Mesothelial cell of epicardium (in vitro differentiated cells): ENCODE data around the gene CENPX. TPM values are rescaled to one million over a fixed set of nuclear protein-coding genes. Genes with fewer than 3 reads are reported as not detected.
A peak's percentile ranks its signal among the peaks of the same experiment; 100 is the strongest.
"Not testable (repeated sequence)": the region's sequence is repeated elsewhere in the genome, so short reads cannot be mapped to it uniquely, and the experiment has no call there.

Source experiments
- DNase-seq, 2 experiments: peaks; one replicate each; pipeline ENCODE4 v3.0.0; 2021; ENCODE audit warnings: low spot score in 2 of 2; ENCODE audit not compliant: unreplicated experiment in 2 of 2
- H3K27ac Mint-ChIP-seq: 2 replicates; pipeline ENCODE4 v1.8.0; 2021; ENCODE audit warnings: mixed read lengths
- H3K27me3 Mint-ChIP-seq: 2 replicates; pipeline ENCODE4 v1.8.0; 2021; ENCODE audit warnings: low read depth, mixed read lengths
- H3K36me3 Mint-ChIP-seq: 2 replicates; pipeline ENCODE4 v1.8.0; 2021; ENCODE audit warnings: mixed read lengths
- H3K4me1 Mint-ChIP-seq: 2 replicates; pipeline ENCODE4 v1.8.0; 2021; ENCODE audit warnings: mixed read lengths
- H3K4me3 Mint-ChIP-seq: 2 replicates; pipeline ENCODE4 v1.8.0; 2021; ENCODE audit warnings: mild to moderate bottlenecking, moderate library complexity, mixed read lengths
- H3K9me3 Mint-ChIP-seq: 2 replicates; pipeline ENCODE4 v1.8.0; 2021; ENCODE audit warnings: mixed read lengths
- total RNA-seq: library from RNA; stranded (reverse); gene quantifications from 3 replicates; pipeline ENCODE4 v1.2.1, GENCODE V29; 2021
- TF ChIP-seq, protein P1 (sequence below): fragments of 200-600 bp; sonication (generic); IDR thresholded peaks from one replicate; pipeline ENCODE4 v1.5.0; 2021; ENCODE audit warnings: antibody characterized with exemption; ENCODE audit not compliant: unreplicated experiment

CENPX gene
- total RNA-seq, 1 donor from 2014 or later: 40.6 TPM

GRCh38 chr17:82045936-82046484, 23.3 kb upstream of the CENPX start:
- H3K4me1 Mint-ChIP-seq: peaks cover 7% of the 10 kb centered on the region
- TF ChIP-seq, protein P1, sequence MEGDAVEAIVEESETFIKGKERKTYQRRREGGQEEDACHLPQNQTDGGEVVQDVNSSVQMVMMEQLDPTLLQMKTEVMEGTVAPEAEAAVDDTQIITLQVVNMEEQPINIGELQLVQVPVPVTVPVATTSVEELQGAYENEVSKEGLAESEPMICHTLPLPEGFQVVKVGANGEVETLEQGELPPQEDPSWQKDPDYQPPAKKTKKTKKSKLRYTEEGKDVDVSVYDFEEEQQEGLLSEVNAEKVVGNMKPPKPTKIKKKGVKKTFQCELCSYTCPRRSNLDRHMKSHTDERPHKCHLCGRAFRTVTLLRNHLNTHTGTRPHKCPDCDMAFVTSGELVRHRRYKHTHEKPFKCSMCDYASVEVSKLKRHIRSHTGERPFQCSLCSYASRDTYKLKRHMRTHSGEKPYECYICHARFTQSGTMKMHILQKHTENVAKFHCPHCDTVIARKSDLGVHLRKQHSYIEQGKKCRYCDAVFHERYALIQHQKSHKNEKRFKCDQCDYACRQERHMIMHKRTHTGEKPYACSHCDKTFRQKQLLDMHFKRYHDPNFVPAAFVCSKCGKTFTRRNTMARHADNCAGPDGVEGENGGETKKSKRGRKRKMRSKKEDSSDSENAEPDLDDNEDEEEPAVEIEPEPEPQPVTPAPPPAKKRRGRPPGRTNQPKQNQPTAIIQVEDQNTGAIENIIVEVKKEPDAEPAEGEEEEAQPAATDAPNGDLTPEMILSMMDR: no peak

GRCh38 chr17:82043507-82043906, 20.8 kb upstream of the CENPX start:
- Mint-ChIP-seq H3K36me3 (peaks cover 11% of the 10 kb centered on the region), H3K27me3 (no peaks in the 10 kb centered on the region), H3K27ac (no peak overlapping the region), H3K9me3 (no peaks in the 10 kb centered on the region), H3K4me1 (peaks cover 6% of the 10 kb centered on the region), H3K4me3 (no peak overlapping the region)
- TF ChIP-seq, protein P1: no peak
- DNase-seq: no peak

More at GRCh38 chr17:82045936-82046484, 23.3 kb upstream of the CENPX start:
- H3K4me3 Mint-ChIP-seq: no peak overlapping the region
- H3K36me3 Mint-ChIP-seq: peaks cover 11% of the 10 kb centered on the region
- H3K27me3 Mint-ChIP-seq: no peaks in the 10 kb centered on the region
- H3K9me3 Mint-ChIP-seq: no peaks in the 10 kb centered on the region
- no peak overlapping the region for H3K27ac Mint-ChIP-seq
- DNase-seq: no peak

DNA sequence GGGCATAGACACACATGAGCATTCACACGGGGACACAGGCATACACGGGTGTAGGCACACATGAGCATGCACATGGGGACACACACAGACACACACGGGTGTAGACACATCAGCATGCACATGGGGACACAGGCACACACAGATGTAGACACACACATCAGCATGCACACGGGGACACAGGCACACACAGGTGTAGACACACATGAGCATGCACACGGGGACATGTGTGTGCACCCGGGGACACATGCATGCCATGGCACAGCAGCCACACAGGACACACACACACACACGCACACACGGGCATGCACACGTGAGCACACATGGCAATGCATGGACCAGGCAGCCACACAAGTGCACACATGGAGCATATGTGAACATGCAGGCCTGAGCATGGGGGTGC, 20.0 kb upstream of the CENPX start:
- Mint-ChIP-seq H3K9me3 (no peaks in the 10 kb centered on the region), H3K4me1 (peaks cover 11% of the 10 kb centered on the region), H3K27ac (no peak overlapping the region), H3K27me3 (no peaks in the 10 kb centered on the region), H3K4me3 (no peak overlapping the region), H3K36me3 (peaks cover 10% of the 10 kb centered on the region)
- TF ChIP-seq, protein P1: no peak
- DNase-seq: no peak

GRCh38 chr17:82041144-82041814, 18.6 kb upstream of the CENPX start:
- Mint-ChIP-seq H3K4me1 (peaks cover 14% of the 10 kb centered on the region), H3K27me3 (no peaks in the 10 kb centered on the region), H3K27ac (no peak overlapping the region), H3K4me3 (no peak overlapping the region), H3K9me3 (no peaks in the 10 kb centered on the region), H3K36me3 (no peaks in the 10 kb centered on the region)
- TF ChIP-seq, protein P1: no peak
- no peak for DNase-seq

DNA sequence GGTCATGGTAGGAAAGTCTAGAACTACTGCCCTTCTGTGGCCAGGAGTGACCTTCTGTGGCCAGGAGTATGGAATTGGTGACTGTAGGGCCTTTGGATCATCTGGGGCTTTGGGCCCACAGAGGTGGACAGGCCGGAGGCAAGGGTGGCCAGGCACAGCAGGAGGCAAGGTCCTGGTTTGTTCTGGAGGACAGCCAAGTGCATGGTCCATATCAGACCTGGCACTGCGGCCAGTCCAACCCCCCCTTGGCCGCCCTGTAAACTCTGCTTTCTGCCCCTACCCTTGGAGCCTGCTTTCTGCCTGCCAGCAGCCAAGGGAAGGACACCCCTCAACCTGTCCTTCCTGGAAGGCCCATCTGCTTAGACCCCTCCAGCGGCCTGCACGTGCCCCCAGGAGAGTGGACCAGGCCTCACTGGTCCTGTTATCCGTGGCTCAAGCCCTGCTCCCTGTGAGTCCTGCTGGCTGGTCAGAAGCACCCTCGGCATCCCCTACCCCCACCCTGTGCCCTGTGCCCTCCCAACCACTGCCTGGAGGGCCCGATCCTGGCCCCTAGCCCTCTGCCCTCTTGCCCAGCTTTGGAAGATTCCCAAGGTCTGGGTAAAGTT, 17.1 kb upstream of the CENPX start:
- H3K4me1 Mint-ChIP-seq: peaks cover 19% of the 10 kb centered on the region
- no peak for DNase-seq
- peaks cover 5% of the 10 kb centered on the region for H3K36me3 Mint-ChIP-seq
- H3K27me3 Mint-ChIP-seq: no peaks in the 10 kb centered on the region
- H3K9me3 Mint-ChIP-seq: no peaks in the 10 kb centered on the region
- TF ChIP-seq, protein P1: no peak
- H3K4me3 Mint-ChIP-seq: no peak overlapping the region
- no peak overlapping the region for H3K27ac Mint-ChIP-seq

DNA sequence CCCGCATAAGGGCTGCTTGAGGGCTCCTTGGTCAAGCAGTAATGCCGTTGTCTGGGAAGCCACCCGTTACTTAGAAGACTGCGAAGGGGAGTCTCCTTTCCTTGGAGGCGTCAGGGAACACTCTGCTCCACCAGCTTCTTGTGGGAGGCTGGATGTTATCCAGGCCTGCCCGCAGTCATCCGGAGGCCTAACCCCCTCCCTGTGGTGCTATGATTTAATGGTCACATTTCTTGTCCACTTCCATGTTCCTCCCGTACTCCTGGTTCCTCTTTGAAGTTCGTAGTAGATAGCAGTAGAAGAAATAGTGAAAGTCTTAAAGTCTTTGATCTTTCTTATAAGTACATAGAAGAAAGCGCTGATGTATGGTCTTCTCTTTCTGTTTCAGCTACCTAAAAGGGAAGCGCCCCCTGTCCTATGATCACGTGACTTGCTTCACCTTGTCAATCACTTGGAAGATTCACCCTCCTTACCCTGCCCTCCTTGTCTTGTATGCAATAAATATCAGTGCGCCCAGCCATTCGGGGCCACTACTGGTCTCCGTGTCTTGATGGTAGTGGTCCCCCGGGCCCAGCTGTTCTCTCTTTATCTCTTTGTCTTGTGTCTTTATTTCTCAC, 16.2 kb upstream of the CENPX start:
- not testable (repeated sequence) for H3K36me3 Mint-ChIP-seq, H3K9me3 Mint-ChIP-seq, H3K4me3 Mint-ChIP-seq

More for the DNA sequence above, 16.2 kb upstream of the CENPX start:
- not testable (repeated sequence) for H3K27me3 Mint-ChIP-seq, DNase-seq
- H3K4me1 Mint-ChIP-seq: peaks cover 19% of the 10 kb centered on the region
- peak overlapping the region; percentile 54 for H3K27ac Mint-ChIP-seq
